GM12878 (cell line): ENCODE results near the gene MFN2. TPM values are rescaled to one million over a fixed set of nuclear protein-coding genes. Genes with fewer than 3 reads are reported as not detected.

Experiments used
- ATAC-seq: fragments of 200-7000 bp; cut with Tn5 transposase; 3 replicates; pipeline ENCODE4 v1.9.1; 2020; ENCODE audit warnings: mild to moderate bottlenecking, moderate library complexity
- BruUV-seq: library from RNA; stranded (reverse); fragments of 400-500 nt; replicated peaks from 2 replicates; lab custom pipeline; 2021; lab: Mats Ljungman, UMichigan
- CTCF ChIA-PET: fragments of 300-600 bp; sonication (Branson Sonifier 250); formaldehyde crosslinking; extraction: SDS; loops from one replicate; lab custom pipeline; 2021; ENCODE audit warnings: inconsistent platforms; lab: Yijun Ruan, JAX
- POLR2A ChIA-PET: fragments of 350-600 bp; formaldehyde crosslinking; extraction: SDS; loops from one replicate; lab custom pipeline; 2021; ENCODE audit warnings: inconsistent platforms; lab: Charles Lee
- RAD21 ChIA-PET: fragments of 300-600 bp; sonication (Branson Sonifier 250); formaldehyde crosslinking; loops from one replicate; lab custom pipeline; 2023; ENCODE audit warnings: antibody characterized with exemption; ENCODE audit not compliant: unreplicated experiment; lab: Charles Lee
- SMC1A ChIA-PET: fragments of 300-600 bp; sonication (Branson Sonifier 250); formaldehyde crosslinking; loops from one replicate; lab custom pipeline; 2023; ENCODE audit not compliant: unreplicated experiment, uncharacterized antibody; lab: Charles Lee
- DNase-seq: peaks from one replicate; pipeline ENCODE4 v3.0.0-alpha.2; 2011; ENCODE audit warnings: low read depth, low spot score
- FAIRE-seq: peaks from 3 replicates; lab custom pipeline; 2011; peaks lifted over from hg19 to GRCh38; lab: Jason Lieb, UNC
- H2AFZ ChIP-seq: 2 replicates; pipeline ENCODE4 v1.6.0; 2011; ENCODE audit warnings: low read depth, low read length, control low read depth; ENCODE audit not compliant: control insufficient read depth
- H3K27ac ChIP-seq: 2 replicates; pipeline ENCODE4 v1.5.1; 2011; ENCODE audit warnings: control low read depth; ENCODE audit not compliant: control insufficient read depth, insufficient read depth
- H3K27me3 ChIP-seq, 2 experiments: replicated peaks in 1 of 2; 2 replicates each; pipeline versions ENCODE4 v1.6.0 to v1.6.1; 2011; ENCODE audit warnings: low read length in 1 of 2; ENCODE audit not compliant: control insufficient read depth in 2 of 2, insufficient read depth in 2 of 2
- H3K36me3 ChIP-seq, 2 experiments: 2 replicates each; pipeline ENCODE4 v1.5.1; 2011; ENCODE audit warnings: low read length in 1 of 2; ENCODE audit not compliant: control insufficient read depth in 2 of 2, insufficient read depth in 2 of 2
- H3K4me1 ChIP-seq: 2 replicates; pipeline ENCODE4 v1.6.1; 2011; ENCODE audit warnings: mild to moderate bottlenecking, low read length, moderate library complexity, mixed read lengths; ENCODE audit not compliant: control insufficient read depth, insufficient read depth
- H3K4me2 ChIP-seq: 2 replicates; pipeline ENCODE4 v1.6.0; 2011; ENCODE audit warnings: control low read depth; ENCODE audit not compliant: control insufficient read depth, insufficient read depth
- H3K4me3 ChIP-seq: fragments of 200-600 bp; sonication (generic); 2 replicates; pipeline ENCODE4 v1.5.1; 2016
- H3K79me2 ChIP-seq: 2 replicates; pipeline ENCODE4 v1.6.0; 2011; ENCODE audit warnings: low read length; ENCODE audit not compliant: control insufficient read depth, insufficient read depth
- H3K9ac ChIP-seq: 2 replicates; pipeline ENCODE4 v1.8.0; 2011; ENCODE audit warnings: low read length, control low read depth, mixed read lengths; ENCODE audit not compliant: control insufficient read depth, insufficient read depth
- H3K9me3 ChIP-seq: replicated peaks from 3 replicates; pipeline ENCODE4 v1.5.1; 2011; ENCODE audit warnings: mild to moderate bottlenecking, low read length; ENCODE audit not compliant: control insufficient read depth, insufficient read depth
- H4K20me1 ChIP-seq: 2 replicates; pipeline ENCODE4 v1.6.0; 2011; ENCODE audit not compliant: control insufficient read depth, insufficient read depth
- CBX5 ChIP-seq: sonication (generic); IDR thresholded peaks from 2 replicates; pipeline ENCODE4 v1.6.1; 2016; ENCODE audit warnings: low read depth, moderate library complexity, mild to moderate bottlenecking, inconsistent platforms
- CREB1 ChIP-seq: IDR thresholded peaks from 2 replicates; pipeline ENCODE4 v1.6.1; 2012; ENCODE audit warnings: low read depth, mild to moderate bottlenecking, inconsistent platforms
- EED ChIP-seq: sonication (generic); IDR thresholded peaks from 2 replicates; pipeline ENCODE4 v1.6.1; 2016; ENCODE audit warnings: antibody characterized with exemption, low read depth
- EGR1 ChIP-seq, 2 experiments: IDR thresholded peaks; 1 replicate in 1 of 2; 2 replicates in 1 of 2; pipeline ENCODE4 v1.6.1; 2011 to 2012; ENCODE audit warnings: low read depth in 2 of 2, low read length in 2 of 2, borderline replicate concordance in 1 of 2, mild to moderate bottlenecking in 1 of 2, moderate library complexity in 1 of 2
- EZH2 ChIP-seq: IDR thresholded peaks from 2 replicates; pipeline ENCODE4 v1.6.1; 2012; ENCODE audit warnings: low read depth, mild to moderate bottlenecking, control low read depth, inconsistent platforms, low read length, borderline replicate concordance; ENCODE audit not compliant: control insufficient read depth
- IKZF2 ChIP-seq, 2 experiments: fragments of 450-650 bp; IDR thresholded peaks; 2 replicates each; pipeline ENCODE4 v1.6.1; 2017; ENCODE audit warnings: mild to moderate bottlenecking in 2 of 2, moderate library complexity in 2 of 2
- JUNB ChIP-seq: IDR thresholded peaks from 2 replicates; pipeline ENCODE4 v1.6.1; 2016; ENCODE audit warnings: antibody characterized with exemption, mild to moderate bottlenecking
- KDM1A ChIP-seq: fragments of 200-600 bp; sonication (generic); IDR thresholded peaks from 2 replicates; pipeline ENCODE4 v1.6.1; 2016; ENCODE audit warnings: borderline replicate concordance
- NBN ChIP-seq: fragments of 450-650 bp; IDR thresholded peaks from 2 replicates; pipeline ENCODE4 v1.6.1; 2016
- POLR2AphosphoS5 ChIP-seq: IDR thresholded peaks from 2 replicates; pipeline ENCODE4 v1.6.1; 2011; ENCODE audit warnings: mild to moderate bottlenecking, low read length, inconsistent platforms
- SIN3A ChIP-seq: IDR thresholded peaks from 2 replicates; pipeline ENCODE4 v1.6.1; 2012; ENCODE audit warnings: low read depth, low read length, improper control_type of control experiment
- TAF1 ChIP-seq: IDR thresholded peaks from 2 replicates; pipeline ENCODE4 v1.6.1; 2011; ENCODE audit warnings: mild to moderate bottlenecking, low read depth, low read length, borderline replicate concordance
- TCF7 ChIP-seq: IDR thresholded peaks from 2 replicates; pipeline ENCODE4 v1.6.1; 2014; ENCODE audit warnings: antibody characterized with exemption, borderline replicate concordance
- WGBS: methylation state at CpG from one replicate; pipeline ENCODE4 v1.1.6; 2016; ENCODE audit warnings: low lambda C conversion rate; ENCODE audit not compliant: insufficient replicate concordance, insufficient coverage; ENCODE audit errors: missing lambda C conversion rate; 5-methylcytosine and 5-hydroxymethylcytosine counted together
- in situ Hi-C: fragments of 300-500 bp; cut with MboI; formaldehyde crosslinking; loops from 9 replicates; pipeline ENCODE4 v1.14.3; 2018; ENCODE audit warnings: mixed read lengths
- intact Hi-C: fragments of 100-400 bp; cut with micrococcal nuclease; formaldehyde crosslinking; loops from one replicate; pipeline ENCODE4 v1.14.2; 2022; ENCODE audit not compliant: unreplicated experiment
- polyA plus RNA-seq, 11 experiments: library from polyadenylated mRNA; depleted of rRNA in 4 of 11; unstranded in 6 of 11; stranded (reverse) in 5 of 11; fragments of >200 nt; fragmentation: Nextera tagmentation in 4 of 11; fragmentation: Illumina TruSeq in 1 of 11; extraction: Ambion mirVana in 4 of 11; extraction: Trizol in 1 of 11; gene quantifications; 1 replicate in 1 of 11; 2 replicates in 10 of 11; pipeline versions ENCODE4 v1.2.1 to v1.2.3, GENCODE V29; 2011 to 2016; ENCODE audit warnings: inconsistent platforms in 2 of 11, missing spikeins in 2 of 11, low read depth in 1 of 11
- total RNA-seq, 4 experiments: library from RNA; depleted of rRNA in 3 of 4; stranded (reverse); fragments of >200 nt in 3 of 4; fragmentation: Illumina TruSeq in 1 of 4; extraction: Trizol in 1 of 4; gene quantifications; 2 replicates each; pipeline versions ENCODE4 v1.2.1 to v1.2.3, GENCODE V29; 2013 to 2021
- TF ChIP-seq, protein P1 (sequence below): fragments of 450-650 bp; IDR thresholded peaks from 2 replicates; pipeline ENCODE4 v1.6.1; 2016; ENCODE audit warnings: mild to moderate bottlenecking
- TF ChIP-seq, protein P2 (sequence below): fragments of 450-650 bp; IDR thresholded peaks from 2 replicates; pipeline ENCODE4 v1.6.1; 2017; ENCODE audit warnings: low read depth, mild to moderate bottlenecking, moderate library complexity
- TF ChIP-seq, protein P3 (sequence below): fragments of 450-650 bp; IDR thresholded peaks from 2 replicates; pipeline ENCODE4 v1.6.1; 2017; ENCODE audit warnings: mild to moderate bottlenecking, moderate library complexity

The MFN2 gene
- total and polyA plus RNA-seq, 10 of the 15 experiments (the other 5 are each of a cell fraction or from before 2014, with no cell fraction given) = 5.3 to 64.4 (median 48.1) TPM

- ATAC-seq (peak; percentile 99), FAIRE-seq (peak; percentile 76), DNase-seq (peak; percentile 65)
- no TSS peak for BruUV-seq
- ChIA-PET SMC1A (interaction anchor here (1.0 to 1.2 kb wide), 2 partner anchors 26 to 30 kb away, joined by 3 to 5 read pairs; no protein-coding TSS in a partner anchor), CTCF (interaction anchor here (1.0 to 1.2 kb wide), 2 partner anchors 26 to 47 kb away, joined by 3 to 5 read pairs; no protein-coding TSS in a partner anchor), POLR2A (interaction anchor here (0.5 to 2.7 kb wide), 6 partner anchors 8 to 668 kb away, joined by 3 to 29 read pairs (median 3); partner anchors contain the start of gene TNFRSF8), RAD21 (interaction anchor here (0.6 to 1.0 kb wide), 5 partner anchors 25 to 133 kb away, joined by 3 to 4 read pairs (median 3); no protein-coding TSS in a partner anchor)
- Histone ChIP-seq H3K4me1 (peaks cover 22% of the 10 kb centered on the region), H3K9ac (peak within 1 kb of the TSS; percentile 85), H3K27ac (peak within 1 kb of the TSS; percentile 90), H3K79me2 (peaks cover 30% of the 10 kb centered on the region), H2AFZ (peak within 1 kb of the TSS; percentile 89), H3K4me2 (peak within 1 kb of the TSS; percentile 98), H3K27me3 (no peaks in the 10 kb centered on the region), H4K20me1 (no peaks in the 10 kb centered on the region), H3K9me3 (no peaks in the 10 kb centered on the region), H3K36me3 (peaks cover 0 to 2% of the 10 kb centered on the region in 2 experiments; a peak in 2 of 4 replicates), H3K4me3 (peak within 1 kb of the TSS; percentile 89)
- 1% methylated on average over 45 of the region's 55 CpGs for WGBS
- intact Hi-C loops (loop anchor here (1.0 to 2.0 kb wide), 2 partner anchors 8 to 46 kb away; partner anchors contain the start of genes KIAA2013 and MFN2), in situ Hi-C loops (no loop called here)
- TF ChIP-seq EZH2 (no peak), TAF1 (peak; percentile 30; the same call in 1 of the 2 replicates), JUNB (no peak), TCF7 (no peak), EGR1 (IDR thresholded peaks at IDR 0.05; ENCODE audit: borderline replicate concordance in 1 of 2, low read depth in 2 of 2, low read length in 2 of 2) (peak in 1 of 2 experiments; percentile 71; a peak in 1 of 3 replicates), IKZF2 (IDR thresholded peaks at IDR 0.05) (0 out of 4 replicates have a peak, but pooled peaks of 1 of the 2 experiments have one; percentile 8), SIN3A (peak; percentile 32; the same call in 1 of the 2 replicates), NBN (no peak), EED (no peak), CREB1 (no peak), CBX5 (no peak), KDM1A (no peak), POLR2AphosphoS5 (peak; percentile 80)
- TF ChIP-seq, protein P1, sequence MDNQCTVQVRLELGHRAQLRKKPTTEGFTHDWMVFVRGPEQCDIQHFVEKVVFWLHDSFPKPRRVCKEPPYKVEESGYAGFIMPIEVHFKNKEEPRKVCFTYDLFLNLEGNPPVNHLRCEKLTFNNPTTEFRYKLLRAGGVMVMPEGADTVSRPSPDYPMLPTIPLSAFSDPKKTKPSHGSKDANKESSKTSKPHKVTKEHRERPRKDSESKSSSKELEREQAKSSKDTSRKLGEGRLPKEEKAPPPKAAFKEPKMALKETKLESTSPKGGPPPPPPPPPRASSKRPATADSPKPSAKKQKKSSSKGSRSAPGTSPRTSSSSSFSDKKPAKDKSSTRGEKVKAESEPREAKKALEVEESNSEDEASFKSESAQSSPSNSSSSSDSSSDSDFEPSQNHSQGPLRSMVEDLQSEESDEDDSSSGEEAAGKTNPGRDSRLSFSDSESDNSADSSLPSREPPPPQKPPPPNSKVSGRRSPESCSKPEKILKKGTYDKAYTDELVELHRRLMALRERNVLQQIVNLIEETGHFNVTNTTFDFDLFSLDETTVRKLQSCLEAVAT = no peak
- TF ChIP-seq, protein P2, sequence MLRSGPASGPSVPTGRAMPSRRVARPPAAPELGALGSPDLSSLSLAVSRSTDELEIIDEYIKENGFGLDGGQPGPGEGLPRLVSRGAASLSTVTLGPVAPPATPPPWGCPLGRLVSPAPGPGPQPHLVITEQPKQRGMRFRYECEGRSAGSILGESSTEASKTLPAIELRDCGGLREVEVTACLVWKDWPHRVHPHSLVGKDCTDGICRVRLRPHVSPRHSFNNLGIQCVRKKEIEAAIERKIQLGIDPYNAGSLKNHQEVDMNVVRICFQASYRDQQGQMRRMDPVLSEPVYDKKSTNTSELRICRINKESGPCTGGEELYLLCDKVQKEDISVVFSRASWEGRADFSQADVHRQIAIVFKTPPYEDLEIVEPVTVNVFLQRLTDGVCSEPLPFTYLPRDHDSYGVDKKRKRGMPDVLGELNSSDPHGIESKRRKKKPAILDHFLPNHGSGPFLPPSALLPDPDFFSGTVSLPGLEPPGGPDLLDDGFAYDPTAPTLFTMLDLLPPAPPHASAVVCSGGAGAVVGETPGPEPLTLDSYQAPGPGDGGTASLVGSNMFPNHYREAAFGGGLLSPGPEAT = peak; percentile 83
- TF ChIP-seq, protein P3, sequence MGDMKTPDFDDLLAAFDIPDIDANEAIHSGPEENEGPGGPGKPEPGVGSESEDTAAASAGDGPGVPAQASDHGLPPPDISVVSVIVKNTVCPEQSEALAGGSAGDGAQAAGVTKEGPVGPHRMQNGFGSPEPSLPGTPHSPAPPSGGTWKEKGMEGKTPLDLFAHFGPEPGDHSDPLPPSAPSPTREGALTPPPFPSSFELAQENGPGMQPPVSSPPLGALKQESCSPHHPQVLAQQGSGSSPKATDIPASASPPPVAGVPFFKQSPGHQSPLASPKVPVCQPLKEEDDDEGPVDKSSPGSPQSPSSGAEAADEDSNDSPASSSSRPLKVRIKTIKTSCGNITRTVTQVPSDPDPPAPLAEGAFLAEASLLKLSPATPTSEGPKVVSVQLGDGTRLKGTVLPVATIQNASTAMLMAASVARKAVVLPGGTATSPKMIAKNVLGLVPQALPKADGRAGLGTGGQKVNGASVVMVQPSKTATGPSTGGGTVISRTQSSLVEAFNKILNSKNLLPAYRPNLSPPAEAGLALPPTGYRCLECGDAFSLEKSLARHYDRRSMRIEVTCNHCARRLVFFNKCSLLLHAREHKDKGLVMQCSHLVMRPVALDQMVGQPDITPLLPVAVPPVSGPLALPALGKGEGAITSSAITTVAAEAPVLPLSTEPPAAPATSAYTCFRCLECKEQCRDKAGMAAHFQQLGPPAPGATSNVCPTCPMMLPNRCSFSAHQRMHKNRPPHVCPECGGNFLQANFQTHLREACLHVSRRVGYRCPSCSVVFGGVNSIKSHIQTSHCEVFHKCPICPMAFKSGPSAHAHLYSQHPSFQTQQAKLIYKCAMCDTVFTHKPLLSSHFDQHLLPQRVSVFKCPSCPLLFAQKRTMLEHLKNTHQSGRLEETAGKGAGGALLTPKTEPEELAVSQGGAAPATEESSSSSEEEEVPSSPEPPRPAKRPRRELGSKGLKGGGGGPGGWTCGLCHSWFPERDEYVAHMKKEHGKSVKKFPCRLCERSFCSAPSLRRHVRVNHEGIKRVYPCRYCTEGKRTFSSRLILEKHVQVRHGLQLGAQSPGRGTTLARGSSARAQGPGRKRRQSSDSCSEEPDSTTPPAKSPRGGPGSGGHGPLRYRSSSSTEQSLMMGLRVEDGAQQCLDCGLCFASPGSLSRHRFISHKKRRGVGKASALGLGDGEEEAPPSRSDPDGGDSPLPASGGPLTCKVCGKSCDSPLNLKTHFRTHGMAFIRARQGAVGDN = peak; percentile 58; the same call in 1 of the 2 replicates
These were observed 45.8 kb upstream of the MFN2 start, which contains the start of gene PLOD1 for GRCh38 chr1:11934302-11935056. Gene PLOD1 (plus strand): TSS chr1:11934717. CDS start chr1:11934780, 63 bp downstream.
